ENCODE measurements around the gene SORL1-AS1.

SORL1-AS1 gene

GRCh38 chr11:121456151-121456550 lies 3.4 kb upstream of the SORL1-AS1 start:
- H3K4me3 ChIP-seq, result no peak overlapping the region
- peaks cover 33% of the 10 kb centered on the region for H4K20me1 ChIP-seq (ENCODE audit: low read depth)
- H3K27ac ChIP-seq, result no peak overlapping the region
- Mint-ChIP-seq H3K4me1 (peaks cover 31% of the 10 kb centered on the region), H3K27ac (no peak overlapping the region), H3K4me3 (no peak overlapping the region), H3K27me3 (ENCODE audit: insufficient read depth, low read depth) (peaks cover 14% of the 10 kb centered on the region), H3K36me3 (no peaks in the 10 kb centered on the region), H3K9me3 (no peaks in the 10 kb centered on the region)
- DNase-seq (ENCODE audit: low spot score), result no peak
- H3K27me3 ChIP-seq, result peaks cover under 1% of the 10 kb centered on the region
- H3K79me2 ChIP-seq (ENCODE audit: low read depth), result peaks cover 89% of the 10 kb centered on the region
- peaks cover 5% of the 10 kb centered on the region for H3F3A ChIP-seq (ENCODE audit: low read depth)
- peaks cover 45% of the 10 kb centered on the region for H3K4me1 ChIP-seq
- no peaks in the 10 kb centered on the region for H3K36me3 ChIP-seq
- TF ChIP-seq EZH2 (IDR thresholded peaks at IDR 0.05) (no peak), CTCF (IDR thresholded peaks at IDR 0.05) (no peak), EZH2phosphoT487 (IDR thresholded peaks at IDR 0.05) (no peak)
- H3K9ac ChIP-seq, result no peak overlapping the region
- H3K9me3 ChIP-seq (ENCODE audit: low read depth), result no peaks in the 10 kb centered on the region
- H3K4me2 ChIP-seq, result no peak overlapping the region
- H2AFZ ChIP-seq (replicated peaks), result no peak overlapping the region

DNA sequence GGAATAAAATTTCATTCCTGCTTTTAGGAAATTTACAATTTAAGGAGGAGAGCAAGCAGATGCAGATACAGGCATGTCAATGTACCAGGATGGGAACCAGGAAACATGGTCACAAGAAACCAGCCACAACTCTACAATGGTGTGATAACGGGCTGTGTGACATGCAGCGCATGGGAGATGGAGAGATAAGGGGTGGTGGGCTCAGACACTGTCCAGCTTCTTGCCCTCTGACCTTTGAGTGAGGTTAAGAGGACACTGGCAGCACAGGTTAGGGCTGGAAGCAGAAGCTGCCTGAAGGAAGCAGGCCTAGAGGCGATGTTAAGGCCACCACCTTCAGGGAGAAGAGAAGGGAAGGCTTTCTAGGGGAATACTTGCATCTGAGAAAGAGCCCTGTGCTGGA lies 2.3 kb upstream of the SORL1-AS1 start:
- Mint-ChIP-seq H3K4me1 (peaks cover 31% of the 10 kb centered on the region), H3K27me3 (ENCODE audit: insufficient read depth, low read depth) (peaks cover 18% of the 10 kb centered on the region), H3K9me3 (no peaks in the 10 kb centered on the region), H3K4me3 (no peak overlapping the region), H3K27ac (no peak overlapping the region), H3K36me3 (no peaks in the 10 kb centered on the region)
- DNase-seq (ENCODE audit: low spot score), result no peak
- Histone ChIP-seq H2AFZ (replicated peaks) (no peak overlapping the region), H3K27me3 (peaks cover 8% of the 10 kb centered on the region), H3K36me3 (no peaks in the 10 kb centered on the region), H3K9me3 (ENCODE audit: low read depth) (no peaks in the 10 kb centered on the region), H3K4me2 (no peak overlapping the region), H3K4me1 (peaks cover 47% of the 10 kb centered on the region), H4K20me1 (ENCODE audit: low read depth) (peaks cover 26% of the 10 kb centered on the region), H3K79me2 (ENCODE audit: low read depth) (peaks cover 79% of the 10 kb centered on the region), H3K9ac (no peak overlapping the region), H3F3A (ENCODE audit: low read depth) (peaks cover 5% of the 10 kb centered on the region), H3K27ac (no peak overlapping the region), H3K4me3 (no peak overlapping the region)
- TF ChIP-seq EZH2 (IDR thresholded peaks at IDR 0.05) (no peak), EZH2phosphoT487 (IDR thresholded peaks at IDR 0.05) (no peak), CTCF (IDR thresholded peaks at IDR 0.05) (no peak)

DNA sequence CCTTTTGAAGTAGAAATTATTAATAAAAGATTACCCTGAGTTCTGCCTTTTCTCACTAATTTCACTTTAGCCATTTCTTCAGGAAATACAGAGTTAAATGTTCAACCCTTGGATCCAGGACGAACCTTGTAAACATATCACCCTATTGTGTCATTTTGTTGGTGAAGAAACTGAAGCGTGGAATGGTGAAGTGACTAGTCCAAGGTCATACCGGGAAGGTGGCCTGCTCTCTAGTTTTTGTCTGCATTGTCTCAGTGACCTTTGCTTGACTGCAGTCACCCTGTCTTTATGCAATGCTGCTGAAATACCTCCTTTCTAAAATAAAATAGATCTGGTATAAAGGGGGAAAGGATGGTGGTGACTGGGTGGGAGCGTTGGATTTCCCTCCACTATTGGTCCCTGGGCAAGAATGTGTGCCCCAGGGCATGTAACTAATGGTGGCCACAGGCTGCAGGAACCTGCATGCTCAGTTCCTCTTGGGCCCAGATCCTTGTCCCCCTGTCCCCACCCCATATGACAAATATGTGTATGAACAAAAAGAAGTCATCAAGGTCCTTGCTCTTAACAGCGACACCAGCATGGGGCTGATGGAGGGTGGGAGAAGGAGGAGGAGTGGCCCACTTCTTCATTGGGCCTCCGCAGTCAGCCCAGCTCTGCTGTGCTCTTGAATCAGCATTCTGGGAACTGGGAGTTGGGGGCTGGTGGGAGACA lies 977 bp upstream of the SORL1-AS1 start:
- no peak overlapping the region for H3K27ac Mint-ChIP-seq

DNA sequence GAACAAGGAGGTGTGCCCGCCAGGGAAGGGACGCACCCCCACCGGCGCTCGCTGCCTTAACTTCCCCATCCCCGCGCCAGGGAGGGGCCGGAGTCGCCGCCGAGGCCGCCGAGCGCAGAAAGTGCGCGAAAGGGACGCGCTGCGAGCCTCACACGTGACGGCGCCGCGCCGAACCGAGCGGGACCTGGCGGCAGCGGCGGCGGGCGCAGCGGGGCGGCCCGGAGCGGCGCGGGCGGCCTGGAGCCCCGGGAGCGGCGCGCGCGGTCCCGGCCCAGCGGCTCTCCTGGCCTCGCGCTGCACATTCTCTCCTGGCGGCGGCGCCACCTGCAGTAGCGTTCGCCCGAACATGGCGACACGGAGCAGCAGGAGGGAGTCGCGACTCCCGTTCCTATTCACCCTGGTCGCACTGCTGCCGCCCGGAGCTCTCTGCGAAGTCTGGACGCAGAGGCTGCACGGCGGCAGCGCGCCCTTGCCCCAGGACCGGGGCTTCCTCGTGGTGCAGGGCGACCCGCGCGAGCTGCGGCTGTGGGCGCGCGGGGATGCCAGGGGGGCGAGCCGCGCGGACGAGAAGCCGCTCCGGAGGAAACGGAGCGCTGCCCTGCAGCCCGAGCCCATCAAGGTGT lies 670 bp downstream of the SORL1-AS1 start, which contains the start of gene SORL1:
Gene SORL1 (plus strand): TSS at position 329 of the 623 bp plus-strand sequence. CDS start 18 bp downstream, at position 347.
- Histone ChIP-seq H3K27me3 (peaks cover 8% of the 10 kb centered on the region), H3K4me1 (peaks cover 36% of the 10 kb centered on the region), H3K9me3 (ENCODE audit: low read depth) (no peaks in the 10 kb centered on the region), H3K36me3 (no peaks in the 10 kb centered on the region), H4K20me1 (ENCODE audit: low read depth) (peaks cover 17% of the 10 kb centered on the region), H2AFZ (replicated peaks) (peak within 1 kb of the TSS; percentile 98), H3K27ac (no peak within 1 kb of the TSS), H3K4me2 (peak within 1 kb of the TSS; percentile 94), H3K4me3 (peak within 1 kb of the TSS; percentile 95), H3F3A (ENCODE audit: low read depth) (peaks cover 5% of the 10 kb centered on the region), H3K79me2 (ENCODE audit: low read depth) (peaks cover 49% of the 10 kb centered on the region), H3K9ac (peak within 1 kb of the TSS; percentile 55)
- Mint-ChIP-seq H3K4me3 (peak within 1 kb of the TSS; percentile 92), H3K36me3 (no peaks in the 10 kb centered on the region), H3K9me3 (peaks cover 2% of the 10 kb centered on the region), H3K27ac (peak within 1 kb of the TSS; percentile 54), H3K4me1 (peaks cover 31% of the 10 kb centered on the region), H3K27me3 (ENCODE audit: insufficient read depth, low read depth) (peaks cover 23% of the 10 kb centered on the region)
- TF ChIP-seq EZH2 (IDR thresholded peaks at IDR 0.05) (no peak), CTCF (IDR thresholded peaks at IDR 0.05) (peak; percentile 66)
- DNase-seq (ENCODE audit: low spot score), result peak; percentile 95

More for the DNA sequence above, 977 bp upstream of the SORL1-AS1 start:
- H3K27me3 ChIP-seq, result peaks cover 8% of the 10 kb centered on the region
- H3K27ac ChIP-seq, result no peak overlapping the region
- H3K4me1 ChIP-seq, result peaks cover 47% of the 10 kb centered on the region
- no peaks in the 10 kb centered on the region for H3K36me3 ChIP-seq
- Mint-ChIP-seq H3K27me3 (ENCODE audit: insufficient read depth, low read depth) (peaks cover 21% of the 10 kb centered on the region), H3K4me3 (peak overlapping the region; percentile 92), H3K4me1 (peaks cover 31% of the 10 kb centered on the region), H3K9me3 (peaks cover 2% of the 10 kb centered on the region), H3K36me3 (no peaks in the 10 kb centered on the region)
- no peak for TF ChIP-seq EZH2phosphoT487 (IDR thresholded peaks at IDR 0.05)
- TF ChIP-seq EZH2 (IDR thresholded peaks at IDR 0.05), result no peak
- H3F3A ChIP-seq (ENCODE audit: low read depth), result peaks cover 5% of the 10 kb centered on the region
- H3K79me2 ChIP-seq (ENCODE audit: low read depth), result peaks cover 65% of the 10 kb centered on the region
- DNase-seq (ENCODE audit: low spot score), result no peak
- H3K9me3 ChIP-seq (ENCODE audit: low read depth), result no peaks in the 10 kb centered on the region
- peak overlapping the region; percentile 95 for H3K4me3 ChIP-seq
- H4K20me1 ChIP-seq (ENCODE audit: low read depth), result peaks cover 18% of the 10 kb centered on the region
- H3K9ac ChIP-seq, result no peak overlapping the region
- no peak overlapping the region for H2AFZ ChIP-seq (replicated peaks)
- H3K4me2 ChIP-seq, result peak overlapping the region; percentile 94
